HG02678 (cell line): ENCODE measurements around the gene GUCY2C.
"Not testable (repeated sequence)": the region's sequence is repeated elsewhere in the genome, so short reads cannot be mapped to it uniquely, and the experiment has no call there.

Source experiments
- ATAC-seq: cut with Tn5 transposase; IDR thresholded peaks from one replicate; pipeline ENCODE4 v1.9.1; 2021; ENCODE audit warnings: mild to moderate bottlenecking, moderate library complexity; ENCODE audit not compliant: unreplicated experiment

Gene GUCY2C

DNA sequence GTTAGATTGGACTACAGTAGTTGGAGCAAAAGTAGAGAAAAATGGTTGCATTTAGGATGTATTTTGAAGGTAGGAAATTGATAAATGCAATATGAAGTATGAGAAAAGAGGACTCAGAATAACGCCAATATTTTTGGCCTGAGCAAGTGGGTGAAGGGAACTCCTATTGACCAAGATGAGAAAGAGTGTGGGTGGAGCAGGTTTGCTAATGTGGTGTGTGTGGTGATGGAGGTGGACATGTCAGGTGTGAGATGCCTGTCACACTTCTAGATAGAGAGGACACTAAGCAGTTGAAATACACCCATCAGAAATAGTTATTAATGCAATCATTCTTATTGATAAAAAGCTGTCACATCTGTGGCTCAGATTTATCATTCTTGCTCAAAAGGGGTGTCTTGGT, 7.3 kb downstream of the GUCY2C start:
- no peak for ATAC-seq

DNA sequence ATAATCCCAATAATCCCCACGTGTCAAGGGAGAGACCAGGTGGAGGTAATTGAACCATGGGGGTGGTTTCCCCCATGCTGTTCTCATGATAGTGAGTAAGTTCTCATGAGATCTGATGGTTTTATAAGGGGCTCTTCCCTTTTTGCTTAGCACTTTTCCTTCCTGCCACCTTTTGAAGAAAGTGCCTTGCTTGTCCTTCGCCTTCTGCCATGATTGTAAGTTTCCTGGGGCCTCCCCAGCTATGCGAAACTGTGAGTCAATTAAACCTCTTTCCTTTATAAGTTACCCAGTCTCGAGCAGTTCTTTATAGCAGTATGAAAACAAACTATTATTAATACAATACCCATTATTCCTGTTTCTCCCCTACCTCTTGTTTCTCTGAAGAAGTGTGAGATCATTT, 14.2 kb downstream of the GUCY2C start:
- not testable (repeated sequence) for ATAC-seq

DNA sequence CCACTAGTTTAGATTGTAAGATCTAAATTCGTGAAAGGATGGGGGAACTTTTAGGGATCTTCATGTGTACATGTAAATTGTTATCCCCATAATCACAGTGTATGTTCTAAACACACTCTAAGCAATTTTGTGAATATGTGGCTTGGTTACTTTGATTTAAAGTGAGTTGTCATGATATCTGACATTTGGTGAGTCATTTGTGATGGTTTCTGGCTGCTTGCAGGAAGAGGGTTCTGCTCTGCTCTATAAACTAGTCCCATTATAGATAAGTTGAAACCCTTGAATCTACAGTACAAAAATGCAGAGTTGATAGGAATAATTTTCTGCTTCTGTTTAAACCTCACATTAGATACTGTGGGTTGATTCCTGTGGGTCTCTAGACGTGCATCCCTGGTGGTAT, 14.8 kb downstream of the GUCY2C start:
- no peak for ATAC-seq

DNA sequence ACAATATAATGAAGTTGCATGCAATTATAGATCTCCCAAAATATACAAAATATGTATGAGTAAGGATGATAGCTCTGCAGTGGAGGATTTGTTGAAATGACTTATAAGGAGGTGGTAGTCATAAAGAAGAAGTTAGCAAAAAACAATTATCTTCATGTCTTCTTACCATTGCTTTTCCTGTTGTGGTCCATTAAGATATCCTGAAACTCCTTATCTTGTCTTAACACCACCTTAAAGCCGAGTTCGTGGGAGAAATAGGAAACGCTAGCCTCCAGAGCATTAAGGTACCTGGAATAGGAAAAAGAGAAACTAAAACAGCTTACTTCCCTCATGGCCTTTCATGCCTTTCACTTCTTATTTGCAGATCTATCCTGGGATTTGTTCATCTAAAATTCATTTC, 15.2 kb downstream of the GUCY2C start:
- no peak for ATAC-seq

DNA sequence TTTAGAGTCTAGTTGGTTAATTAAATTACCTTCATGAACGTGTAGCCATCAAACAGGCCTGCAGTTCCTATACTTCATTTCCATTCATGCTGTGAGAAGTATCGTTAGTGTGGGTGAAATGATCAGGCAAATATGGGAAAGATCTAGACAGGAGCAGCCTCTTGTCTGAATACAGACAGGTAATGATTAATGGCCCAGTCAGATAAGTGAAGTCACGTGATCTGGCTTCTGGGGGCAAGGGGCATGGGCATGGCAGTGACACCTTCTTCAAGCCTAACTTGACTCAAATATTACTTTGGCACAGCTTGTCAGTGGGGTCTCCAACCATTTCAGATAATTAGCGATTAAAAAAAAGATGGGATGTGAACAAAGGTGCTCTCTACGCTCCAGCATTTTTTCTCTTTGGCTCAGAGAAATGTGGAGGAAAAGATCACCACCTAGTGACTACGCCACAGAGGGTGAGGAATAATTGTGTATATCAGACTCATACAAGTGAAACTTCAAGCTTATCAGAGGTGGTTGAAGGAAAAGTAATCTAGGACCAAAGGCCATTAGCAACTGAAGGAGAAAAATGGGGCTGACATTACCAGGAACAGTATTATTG, 17.8 kb downstream of the GUCY2C start:
- ATAC-seq = no peak

DNA sequence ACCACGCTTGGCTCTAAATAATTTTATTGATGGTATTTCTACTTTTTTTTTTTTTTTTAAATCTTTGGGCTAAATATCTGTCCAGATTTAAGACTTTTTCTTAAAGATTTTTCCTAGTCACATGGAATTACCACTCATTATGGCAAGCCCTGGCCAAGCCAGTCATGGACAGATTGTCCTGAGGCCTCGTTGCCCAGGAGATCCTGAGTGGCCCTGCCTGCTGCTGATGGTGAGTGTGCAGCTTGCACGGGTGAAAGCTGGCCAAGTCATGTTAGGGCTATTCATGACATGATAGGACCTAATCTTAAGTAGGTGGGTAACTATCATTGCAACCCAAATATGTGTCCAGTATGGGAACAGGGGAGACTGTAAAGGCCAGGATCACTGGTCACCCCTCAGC, 27.8 kb downstream of the GUCY2C start:
- ATAC-seq = no peak

DNA sequence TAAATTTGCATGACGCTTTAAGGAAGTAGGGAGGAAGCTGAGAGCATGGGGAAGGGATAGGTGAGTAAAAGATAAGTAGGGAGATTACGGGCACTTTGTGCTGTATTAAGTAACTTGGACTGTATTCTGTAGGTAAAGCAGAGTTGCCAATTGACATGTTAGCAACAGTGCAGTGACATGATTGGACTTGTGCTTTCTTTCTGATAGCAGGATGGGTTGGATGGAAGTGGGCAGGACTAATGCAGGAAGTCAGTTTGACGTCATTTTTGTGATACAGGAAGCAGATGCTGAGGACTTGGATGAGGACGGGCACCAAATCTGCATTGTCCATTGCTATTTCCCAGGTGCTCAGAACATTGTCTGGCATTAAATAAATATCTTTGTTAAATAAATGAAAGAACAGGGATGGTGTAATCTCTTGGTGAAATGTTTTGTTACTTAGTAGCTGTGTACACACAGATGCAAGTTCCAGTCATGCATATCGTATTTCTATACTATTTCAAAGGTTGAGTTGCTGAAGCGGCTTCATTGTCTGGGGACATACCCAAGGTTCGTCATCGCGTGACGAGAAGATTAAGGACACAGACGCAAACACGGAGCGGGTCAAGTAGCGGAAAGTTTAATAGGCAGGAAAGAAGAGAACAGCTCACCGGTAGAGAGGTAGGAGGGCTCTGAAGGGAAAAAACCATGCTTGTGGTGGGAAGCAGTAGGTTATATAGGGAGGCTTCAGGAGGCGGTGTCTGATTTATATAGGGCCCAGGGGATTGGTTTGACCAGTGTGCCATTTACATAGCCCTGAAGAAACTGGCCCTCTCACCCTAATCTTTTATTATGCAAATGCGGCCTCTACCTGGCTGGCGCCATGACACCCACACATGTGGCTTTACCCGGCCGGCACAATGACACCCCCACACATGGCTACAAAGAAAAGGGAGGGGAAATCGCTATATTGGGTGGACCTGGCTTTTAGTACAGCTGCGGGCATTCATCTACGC, 30.7 kb downstream of the GUCY2C start:
- ATAC-seq = no peak

DNA sequence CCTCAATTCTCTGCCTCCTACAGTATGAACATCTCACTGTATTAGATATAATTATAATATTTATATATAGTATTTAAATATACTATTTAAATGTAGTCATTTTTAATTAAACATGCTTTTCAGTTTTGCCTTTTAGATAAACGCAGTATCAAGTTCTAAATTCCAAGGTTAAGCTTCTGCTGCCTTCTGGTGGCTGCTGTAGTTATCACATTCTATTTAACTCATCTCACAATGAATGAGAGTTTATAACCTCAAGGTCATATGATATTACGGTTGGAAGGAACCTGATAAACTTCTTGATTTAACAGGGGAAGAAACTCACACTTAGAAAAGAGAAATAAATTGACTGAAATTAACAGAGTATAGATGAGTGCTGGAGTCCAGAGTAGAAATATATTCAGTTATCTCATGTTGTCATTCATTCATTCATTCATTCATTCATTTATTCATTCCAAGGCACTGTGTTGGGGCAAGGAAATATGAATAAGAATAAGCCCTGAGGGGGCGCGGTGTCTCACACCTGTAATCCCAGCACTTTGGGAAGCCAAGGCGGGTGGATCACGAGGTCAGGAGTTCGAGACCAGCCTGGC, 31.9 kb downstream of the GUCY2C start:
- ATAC-seq = no peak

DNA sequence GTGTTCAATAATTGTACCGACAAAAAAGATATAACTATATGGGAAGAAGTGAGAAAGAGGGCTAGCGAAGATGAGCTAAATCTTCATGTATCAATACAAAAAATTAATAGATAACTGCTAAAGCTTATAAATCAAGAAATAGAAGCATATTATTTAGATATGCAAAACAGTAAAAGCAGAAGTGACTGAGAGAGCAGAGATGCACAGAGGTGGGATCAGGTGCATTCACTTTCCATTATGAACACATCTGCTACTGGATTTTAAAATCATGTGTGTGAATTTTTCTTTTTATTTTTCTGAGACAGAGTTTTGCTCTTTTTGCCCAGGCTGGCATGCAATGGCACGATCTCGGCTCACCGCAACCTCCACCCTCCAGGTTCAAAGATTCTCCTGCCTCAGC, 33.4 kb downstream of the GUCY2C start:
- no peak for ATAC-seq

DNA sequence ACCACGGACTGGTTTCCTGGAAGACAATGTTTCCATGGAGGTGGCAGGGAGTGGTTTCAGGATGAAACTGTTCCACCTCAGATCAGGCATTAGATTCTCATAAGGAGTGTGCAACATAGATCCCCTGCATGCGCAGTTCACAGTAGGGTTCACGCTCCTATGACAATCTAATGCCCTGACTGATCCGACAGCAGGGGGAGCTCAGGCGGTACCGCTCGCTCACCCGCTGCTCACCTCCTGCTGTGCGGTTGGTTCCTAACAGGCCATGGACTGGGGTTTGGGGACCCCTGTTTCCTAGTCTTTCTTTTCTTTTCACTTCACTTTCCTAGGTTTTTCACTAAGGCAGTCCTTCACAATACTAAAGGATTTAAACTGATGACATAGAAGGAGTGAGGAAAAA, 39.6 kb downstream of the GUCY2C start:
- no peak for ATAC-seq

DNA sequence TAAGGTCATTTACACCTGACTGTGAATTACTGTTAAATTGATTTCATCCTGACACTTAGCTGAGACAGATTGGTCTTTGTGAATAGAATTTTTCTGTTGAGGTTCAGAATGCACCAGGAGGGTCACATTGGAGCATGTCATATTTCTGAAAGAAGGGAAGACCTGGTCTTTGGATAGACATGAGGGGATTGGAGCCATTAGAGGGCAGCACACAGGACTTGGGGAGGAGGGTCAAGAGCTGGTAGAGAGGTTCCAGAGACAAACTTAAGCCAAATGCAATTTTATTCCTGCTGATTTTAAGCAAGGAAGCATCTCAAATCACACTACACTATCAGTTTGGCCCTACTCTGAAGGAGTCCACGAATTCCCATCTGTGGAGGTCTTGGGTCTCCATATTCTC, 41.1 kb downstream of the GUCY2C start:
- ATAC-seq = no peak

DNA sequence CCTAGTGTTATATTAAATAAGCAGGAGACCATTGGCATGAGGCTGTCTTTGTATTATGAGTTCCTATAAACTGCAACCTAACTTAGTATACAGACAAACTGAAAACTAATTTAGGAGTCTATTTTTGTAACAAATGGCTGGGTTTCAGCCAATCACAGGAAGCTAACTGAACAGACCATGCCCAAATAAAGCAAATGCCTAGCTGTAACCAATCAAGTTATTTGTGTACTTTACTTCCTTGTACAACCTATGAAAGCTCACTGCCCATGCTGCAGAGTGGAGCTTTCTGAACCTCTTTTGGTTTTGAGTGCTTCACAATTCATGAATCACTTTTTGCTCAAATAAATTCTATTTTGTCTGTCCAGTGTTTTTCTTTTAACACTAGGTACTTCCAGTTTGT, 41.6 kb downstream of the GUCY2C start:
- ATAC-seq = no peak

DNA sequence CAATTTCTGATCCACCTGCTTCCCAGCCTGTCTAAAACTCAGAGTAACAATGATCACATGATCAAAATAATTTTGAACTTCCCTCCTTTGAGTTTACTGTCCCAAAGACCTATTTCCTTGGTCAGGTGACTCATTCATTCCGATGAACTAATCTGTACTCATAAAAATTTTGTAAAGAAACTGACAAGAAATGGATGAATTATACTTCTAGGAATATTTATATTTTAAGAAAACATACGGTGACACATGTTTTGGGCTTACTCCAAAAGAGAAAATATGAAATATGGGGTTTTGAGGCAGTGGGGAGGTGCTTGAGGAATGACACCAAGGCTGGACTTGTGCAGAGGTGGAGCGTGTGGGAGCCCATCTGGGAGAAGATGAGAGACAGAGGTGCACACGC, 42.0 kb downstream of the GUCY2C start:
- ATAC-seq = no peak

DNA sequence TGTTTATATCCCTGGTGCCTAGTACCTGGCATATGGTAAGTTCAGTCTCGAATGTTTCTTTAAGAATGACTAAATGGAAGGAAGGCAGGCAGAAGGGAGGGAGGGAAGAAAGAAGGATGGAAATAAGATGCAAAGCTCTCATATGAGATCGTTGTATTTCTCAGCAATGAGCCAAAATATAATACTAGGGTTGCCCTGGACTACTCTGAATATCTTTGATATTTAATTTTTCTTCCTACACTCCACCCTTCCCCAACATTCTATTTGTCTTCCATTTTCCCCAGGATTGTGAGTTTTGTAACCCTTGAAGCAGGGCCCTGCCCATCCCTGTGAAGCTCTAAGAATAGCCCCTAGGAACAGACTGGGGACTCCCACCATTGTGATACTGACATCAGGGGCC, 43.9 kb downstream of the GUCY2C start:
- ATAC-seq = no peak

DNA sequence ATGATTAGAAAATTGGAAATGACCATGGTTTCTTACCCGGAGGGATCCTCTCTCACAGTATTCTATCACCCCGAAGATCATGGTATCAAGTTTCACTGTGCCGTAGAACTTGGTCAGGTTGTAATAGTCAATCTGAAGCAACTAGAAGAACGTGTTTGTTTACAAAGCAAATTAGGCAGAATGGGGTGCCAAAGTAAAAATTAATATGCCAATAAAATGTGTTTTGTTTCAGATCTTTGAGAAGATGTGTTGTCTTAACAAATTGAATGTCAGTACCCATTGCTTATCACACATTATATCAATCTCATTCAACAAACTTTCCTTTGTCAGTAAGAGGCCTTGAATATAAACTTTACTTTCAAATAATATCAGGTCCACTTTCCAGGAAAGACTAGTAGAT, 45.0 kb downstream of the GUCY2C start:
- ATAC-seq = no peak

DNA sequence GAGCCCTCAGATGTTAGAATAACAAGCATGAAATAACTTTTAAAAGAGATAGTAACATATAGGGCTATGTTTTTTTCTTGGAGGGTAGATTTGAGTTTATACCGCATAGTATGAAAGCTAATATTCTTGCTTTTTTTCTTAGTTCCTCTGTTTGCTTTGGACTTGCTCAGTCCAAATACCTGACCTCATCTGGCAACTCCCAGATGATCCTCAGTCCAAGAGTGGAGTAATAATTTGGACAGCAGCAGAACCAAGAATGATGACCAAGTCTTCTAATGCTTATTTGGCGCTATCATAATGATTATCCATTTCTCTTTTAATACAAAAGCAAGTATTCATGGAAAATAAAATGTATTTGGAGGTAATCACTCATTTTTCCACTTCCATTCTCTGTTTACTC, 45.6 kb downstream of the GUCY2C start:
- no peak for ATAC-seq

DNA sequence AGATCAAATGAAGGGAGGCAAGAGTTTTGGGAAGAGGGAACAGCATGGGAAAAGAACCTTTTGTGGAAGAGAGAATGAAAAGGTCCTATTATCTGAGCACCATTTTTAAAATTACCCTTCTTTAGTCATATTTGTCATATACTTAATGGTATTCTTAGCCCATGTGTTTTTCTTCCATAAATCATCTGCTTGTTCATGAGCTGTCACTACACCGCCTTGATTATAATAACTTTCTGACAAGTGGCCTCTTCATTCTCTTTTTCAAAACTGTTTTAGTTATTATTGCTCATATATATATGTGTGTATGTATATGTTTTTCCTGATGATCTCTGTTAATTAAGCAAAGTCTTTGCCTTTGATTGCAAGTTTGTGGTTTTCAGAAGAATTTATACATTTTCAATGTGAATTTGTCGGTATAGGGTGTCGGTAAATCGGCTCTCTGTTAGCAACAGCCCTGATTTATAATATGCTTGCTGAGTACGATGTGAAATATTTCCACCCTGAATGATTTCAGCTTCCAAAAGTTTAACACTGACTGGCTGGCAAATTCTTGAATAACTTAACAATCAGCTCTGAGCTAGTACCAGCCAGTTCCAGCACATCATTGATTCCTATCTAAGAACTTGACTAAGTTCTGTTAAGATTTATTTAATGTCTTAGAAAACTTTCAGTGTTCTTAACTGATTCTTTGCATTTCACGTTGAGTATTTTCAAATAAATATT, 49.2 kb downstream of the GUCY2C start:
- no peak for ATAC-seq

DNA sequence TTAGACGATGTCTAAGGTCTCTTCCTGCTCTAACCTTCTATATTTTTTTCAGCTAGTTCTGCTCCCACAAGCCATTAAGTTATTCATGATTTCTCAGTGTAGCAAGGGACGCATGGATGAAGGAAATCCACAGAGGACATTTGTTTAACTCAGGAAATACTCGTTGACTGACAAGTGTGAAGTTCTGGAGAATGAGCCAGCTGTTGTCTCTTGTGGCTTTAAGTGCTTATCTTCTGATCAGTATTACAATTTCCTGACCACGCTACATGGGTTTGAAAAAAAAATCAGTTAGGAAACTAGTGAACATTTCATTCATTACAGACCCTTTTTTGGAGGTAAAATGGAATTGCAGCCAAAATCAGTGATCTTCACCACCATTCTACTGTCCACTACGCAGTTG, 53.1 kb downstream of the GUCY2C start:
- no peak for ATAC-seq

DNA sequence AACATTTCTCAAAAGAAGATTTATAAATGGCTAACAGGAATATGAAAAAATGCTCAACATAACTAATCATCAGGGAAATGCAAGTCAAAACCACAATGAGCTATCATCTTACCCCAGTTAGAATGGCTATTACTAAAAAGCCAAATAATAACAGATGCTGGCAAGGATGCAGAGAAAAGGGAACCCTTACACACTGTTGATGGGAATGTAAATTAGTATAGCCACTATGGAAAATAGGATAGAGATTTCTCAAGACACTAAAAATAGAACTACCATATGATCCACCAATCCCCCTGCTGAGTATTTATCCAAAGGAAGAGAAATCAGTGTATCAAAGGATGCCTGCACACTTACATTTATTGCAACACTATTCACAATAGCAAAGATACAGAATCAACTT, 58.3 kb downstream of the GUCY2C start:
- no peak for ATAC-seq

DNA sequence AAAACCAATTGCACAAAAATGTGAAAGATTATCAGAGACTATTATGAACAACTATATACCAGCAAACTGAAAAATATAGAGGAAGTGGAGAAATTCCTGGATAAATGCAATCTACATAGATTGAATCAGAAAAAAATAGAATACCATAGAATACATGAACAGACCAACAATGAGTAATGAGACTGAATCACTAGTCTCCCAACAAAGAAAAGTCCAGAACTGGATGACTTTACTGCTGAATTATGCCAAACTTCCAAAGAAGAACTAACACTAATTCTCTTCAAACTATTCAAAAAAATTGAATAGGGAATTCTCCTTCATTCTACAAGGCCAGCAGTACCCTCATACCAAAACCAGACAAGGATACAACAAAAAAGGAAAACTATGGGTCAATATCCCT, 60.6 kb downstream of the GUCY2C start:
- ATAC-seq = no peak

DNA sequence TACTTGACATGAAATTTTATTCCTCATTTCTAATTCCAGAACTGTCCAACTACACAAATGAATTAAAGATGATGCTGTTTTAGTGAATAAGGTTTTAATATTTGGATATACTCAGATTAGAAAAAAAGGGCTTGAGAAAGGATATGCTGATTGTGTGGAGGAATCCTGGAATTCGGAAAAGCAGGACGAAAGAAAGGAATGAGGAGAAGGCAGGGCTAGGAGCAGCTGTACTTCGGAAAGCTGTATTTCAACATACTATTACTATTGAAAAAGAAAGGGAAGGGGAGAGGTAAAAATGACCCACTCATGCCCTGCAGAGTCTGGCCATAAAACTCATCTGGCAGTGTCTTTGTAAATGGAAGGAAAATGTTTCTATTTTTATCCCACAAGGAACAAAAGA, 65.6 kb downstream of the GUCY2C start:
- no peak for ATAC-seq
